Measurements from ENCODE around the gene LRIG2. TPM values are rescaled to one million over a fixed set of nuclear protein-coding genes. Genes with fewer than 3 reads are reported as not detected.
"Not testable (repeated sequence)": the region's sequence is repeated elsewhere in the genome, so short reads cannot be mapped to it uniquely, and the experiment has no call there.

LRIG2 gene
- total RNA-seq, 1 experiment from 2014 or later = 22.5 TPM

DNA sequence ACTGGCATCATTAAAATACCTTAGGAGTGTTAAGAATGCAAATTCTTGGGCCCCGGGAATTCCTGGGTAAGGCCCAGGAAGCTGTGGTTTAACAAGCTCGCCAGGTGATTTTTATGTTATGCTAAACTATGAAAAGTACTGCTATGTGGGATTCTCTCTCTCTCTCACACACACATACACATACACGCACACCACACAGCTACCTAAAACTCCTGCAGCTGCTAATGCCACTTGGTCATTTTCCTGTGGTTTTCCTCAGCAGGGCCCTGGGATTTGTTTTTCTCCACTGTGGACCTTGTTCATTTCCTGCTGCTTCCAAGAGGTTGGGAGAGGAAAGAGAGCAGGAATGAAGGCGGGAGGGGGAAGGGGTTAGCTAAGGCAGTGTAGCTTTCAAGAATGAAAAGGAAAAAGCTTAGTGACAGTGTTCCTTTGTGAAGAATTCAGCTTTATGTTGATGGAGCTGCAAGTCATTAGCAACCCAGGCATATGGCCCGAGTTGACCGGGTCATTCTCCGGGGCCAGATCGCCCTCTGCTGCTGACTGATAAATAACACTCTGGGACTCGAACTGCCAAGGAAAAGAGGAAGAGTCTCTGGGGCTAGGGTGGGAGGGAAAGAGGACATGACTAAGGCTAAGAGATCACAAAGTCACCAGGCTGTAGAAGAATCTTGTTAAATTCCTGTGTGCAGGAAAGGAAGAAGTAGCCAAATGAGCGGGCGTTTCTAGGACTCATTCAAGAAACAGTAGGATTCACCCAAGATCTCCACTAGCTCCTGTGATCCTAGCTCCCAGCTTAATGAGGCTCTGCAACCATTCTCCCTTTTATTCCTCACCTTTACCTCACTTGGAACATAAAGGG lies 30.5 kb upstream of the LRIG2 start (continued):
- TF ChIP-seq, protein P1, sequence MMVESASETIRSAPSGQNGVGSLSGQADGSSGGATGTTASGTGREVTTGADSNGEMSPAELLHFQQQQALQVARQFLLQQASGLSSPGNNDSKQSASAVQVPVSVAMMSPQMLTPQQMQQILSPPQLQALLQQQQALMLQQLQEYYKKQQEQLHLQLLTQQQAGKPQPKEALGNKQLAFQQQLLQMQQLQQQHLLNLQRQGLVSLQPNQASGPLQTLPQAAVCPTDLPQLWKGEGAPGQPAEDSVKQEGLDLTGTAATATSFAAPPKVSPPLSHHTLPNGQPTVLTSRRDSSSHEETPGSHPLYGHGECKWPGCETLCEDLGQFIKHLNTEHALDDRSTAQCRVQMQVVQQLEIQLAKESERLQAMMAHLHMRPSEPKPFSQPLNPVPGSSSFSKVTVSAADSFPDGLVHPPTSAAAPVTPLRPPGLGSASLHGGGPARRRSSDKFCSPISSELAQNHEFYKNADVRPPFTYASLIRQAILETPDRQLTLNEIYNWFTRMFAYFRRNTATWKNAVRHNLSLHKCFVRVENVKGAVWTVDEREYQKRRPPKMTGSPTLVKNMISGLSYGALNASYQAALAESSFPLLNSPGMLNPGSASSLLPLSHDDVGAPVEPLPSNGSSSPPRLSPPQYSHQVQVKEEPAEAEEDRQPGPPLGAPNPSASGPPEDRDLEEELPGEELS (CRISPR knock-in tag; IDR thresholded peaks at IDR 0.05) = peak; percentile 31; the same call in 1 of the 2 replicates
- TF ChIP-seq KAT7 (CRISPR knock-in tag; IDR thresholded peaks at IDR 0.05; ENCODE audit: borderline replicate concordance) (no peak), ZNF423 (CRISPR knock-in tag; IDR thresholded peaks at IDR 0.05) (0 out of 2 replicates have a peak, but pooled peaks have one; percentile 14), CREB1 (CRISPR knock-in tag; IDR thresholded peaks at IDR 0.05) (no peak), SMAD3 (CRISPR knock-in tag; IDR thresholded peaks at IDR 0.05; ENCODE audit: borderline replicate concordance) (no peak), ZNF263 (CRISPR knock-in tag; IDR thresholded peaks at IDR 0.05; ENCODE audit: low read depth) (no peak), JUN (CRISPR knock-in tag; IDR thresholded peaks at IDR 0.05) (no peak), HMGA2 (CRISPR knock-in tag; IDR thresholded peaks at IDR 0.05) (no peak), RORB (CRISPR knock-in tag; IDR thresholded peaks at IDR 0.05) (no peak), IRF2 (CRISPR knock-in tag; IDR thresholded peaks at IDR 0.05; ENCODE audit: borderline replicate concordance, low read depth) (no peak), OVOL2 (CRISPR knock-in tag; IDR thresholded peaks at IDR 0.05; ENCODE audit: borderline replicate concordance) (no peak), ETV6 (CRISPR knock-in tag; IDR thresholded peaks at IDR 0.05) (0 out of 2 replicates have a peak, but pooled peaks have one; percentile 26), NR3C1 (CRISPR knock-in tag; conservative IDR thresholded peaks at IDR 0.05; ENCODE audit: low read depth) (no peak)
- TF ChIP-seq, protein P2, sequence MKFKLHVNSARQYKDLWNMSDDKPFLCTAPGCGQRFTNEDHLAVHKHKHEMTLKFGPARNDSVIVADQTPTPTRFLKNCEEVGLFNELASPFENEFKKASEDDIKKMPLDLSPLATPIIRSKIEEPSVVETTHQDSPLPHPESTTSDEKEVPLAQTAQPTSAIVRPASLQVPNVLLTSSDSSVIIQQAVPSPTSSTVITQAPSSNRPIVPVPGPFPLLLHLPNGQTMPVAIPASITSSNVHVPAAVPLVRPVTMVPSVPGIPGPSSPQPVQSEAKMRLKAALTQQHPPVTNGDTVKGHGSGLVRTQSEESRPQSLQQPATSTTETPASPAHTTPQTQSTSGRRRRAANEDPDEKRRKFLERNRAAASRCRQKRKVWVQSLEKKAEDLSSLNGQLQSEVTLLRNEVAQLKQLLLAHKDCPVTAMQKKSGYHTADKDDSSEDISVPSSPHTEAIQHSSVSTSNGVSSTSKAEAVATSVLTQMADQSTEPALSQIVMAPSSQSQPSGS (CRISPR knock-in tag; IDR thresholded peaks at IDR 0.05; ENCODE audit: borderline replicate concordance, low read depth) = no peak
- TF ChIP-seq, protein P3, sequence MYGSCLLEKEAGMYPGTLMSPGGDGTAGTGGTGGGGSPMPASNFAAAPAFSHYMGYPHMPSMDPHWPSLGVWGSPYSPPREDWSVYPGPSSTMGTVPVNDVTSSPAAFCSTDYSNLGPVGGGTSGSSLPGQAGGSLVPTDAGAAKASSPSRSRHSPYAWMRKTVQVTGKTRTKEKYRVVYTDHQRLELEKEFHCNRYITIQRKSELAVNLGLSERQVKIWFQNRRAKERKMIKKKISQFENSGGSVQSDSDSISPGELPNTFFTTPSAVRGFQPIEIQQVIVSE (CRISPR knock-in tag; IDR thresholded peaks at IDR 0.05; ENCODE audit: borderline replicate concordance) = no peak
- TF ChIP-seq, protein P4, sequence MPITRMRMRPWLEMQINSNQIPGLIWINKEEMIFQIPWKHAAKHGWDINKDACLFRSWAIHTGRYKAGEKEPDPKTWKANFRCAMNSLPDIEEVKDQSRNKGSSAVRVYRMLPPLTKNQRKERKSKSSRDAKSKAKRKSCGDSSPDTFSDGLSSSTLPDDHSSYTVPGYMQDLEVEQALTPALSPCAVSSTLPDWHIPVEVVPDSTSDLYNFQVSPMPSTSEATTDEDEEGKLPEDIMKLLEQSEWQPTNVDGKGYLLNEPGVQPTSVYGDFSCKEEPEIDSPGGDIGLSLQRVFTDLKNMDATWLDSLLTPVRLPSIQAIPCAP (CRISPR knock-in tag; IDR thresholded peaks at IDR 0.05) = no peak
- TF ChIP-seq, protein P5, sequence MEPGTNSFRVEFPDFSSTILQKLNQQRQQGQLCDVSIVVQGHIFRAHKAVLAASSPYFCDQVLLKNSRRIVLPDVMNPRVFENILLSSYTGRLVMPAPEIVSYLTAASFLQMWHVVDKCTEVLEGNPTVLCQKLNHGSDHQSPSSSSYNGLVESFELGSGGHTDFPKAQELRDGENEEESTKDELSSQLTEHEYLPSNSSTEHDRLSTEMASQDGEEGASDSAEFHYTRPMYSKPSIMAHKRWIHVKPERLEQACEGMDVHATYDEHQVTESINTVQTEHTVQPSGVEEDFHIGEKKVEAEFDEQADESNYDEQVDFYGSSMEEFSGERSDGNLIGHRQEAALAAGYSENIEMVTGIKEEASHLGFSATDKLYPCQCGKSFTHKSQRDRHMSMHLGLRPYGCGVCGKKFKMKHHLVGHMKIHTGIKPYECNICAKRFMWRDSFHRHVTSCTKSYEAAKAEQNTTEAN (CRISPR knock-in tag; IDR thresholded peaks at IDR 0.05) = 0 out of 2 replicates have a peak, but pooled peaks have one; percentile 71
- TF ChIP-seq, protein P6, sequence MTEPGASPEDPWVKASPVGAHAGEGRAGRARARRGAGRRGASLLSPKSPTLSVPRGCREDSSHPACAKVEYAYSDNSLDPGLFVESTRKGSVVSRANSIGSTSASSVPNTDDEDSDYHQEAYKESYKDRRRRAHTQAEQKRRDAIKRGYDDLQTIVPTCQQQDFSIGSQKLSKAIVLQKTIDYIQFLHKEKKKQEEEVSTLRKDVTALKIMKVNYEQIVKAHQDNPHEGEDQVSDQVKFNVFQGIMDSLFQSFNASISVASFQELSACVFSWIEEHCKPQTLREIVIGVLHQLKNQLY (CRISPR knock-in tag; IDR thresholded peaks at IDR 0.05) = no peak
- TF ChIP-seq, protein P7, sequence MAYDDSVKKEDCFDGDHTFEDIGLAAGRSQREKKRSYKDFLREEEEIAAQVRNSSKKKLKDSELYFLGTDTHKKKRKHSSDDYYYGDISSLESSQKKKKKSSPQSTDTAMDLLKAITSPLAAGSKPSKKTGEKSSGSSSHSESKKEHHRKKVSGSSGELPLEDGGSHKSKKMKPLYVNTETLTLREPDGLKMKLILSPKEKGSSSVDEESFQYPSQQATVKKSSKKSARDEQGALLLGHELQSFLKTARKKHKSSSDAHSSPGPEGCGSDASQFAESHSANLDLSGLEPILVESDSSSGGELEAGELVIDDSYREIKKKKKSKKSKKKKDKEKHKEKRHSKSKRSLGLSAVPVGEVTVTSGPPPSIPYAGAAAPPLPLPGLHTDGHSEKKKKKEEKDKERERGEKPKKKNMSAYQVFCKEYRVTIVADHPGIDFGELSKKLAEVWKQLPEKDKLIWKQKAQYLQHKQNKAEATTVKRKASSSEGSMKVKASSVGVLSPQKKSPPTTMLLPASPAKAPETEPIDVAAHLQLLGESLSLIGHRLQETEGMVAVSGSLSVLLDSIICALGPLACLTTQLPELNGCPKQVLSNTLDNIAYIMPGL (CRISPR knock-in tag; IDR thresholded peaks at IDR 0.05) = no peak
- TF ChIP-seq, protein P8, sequence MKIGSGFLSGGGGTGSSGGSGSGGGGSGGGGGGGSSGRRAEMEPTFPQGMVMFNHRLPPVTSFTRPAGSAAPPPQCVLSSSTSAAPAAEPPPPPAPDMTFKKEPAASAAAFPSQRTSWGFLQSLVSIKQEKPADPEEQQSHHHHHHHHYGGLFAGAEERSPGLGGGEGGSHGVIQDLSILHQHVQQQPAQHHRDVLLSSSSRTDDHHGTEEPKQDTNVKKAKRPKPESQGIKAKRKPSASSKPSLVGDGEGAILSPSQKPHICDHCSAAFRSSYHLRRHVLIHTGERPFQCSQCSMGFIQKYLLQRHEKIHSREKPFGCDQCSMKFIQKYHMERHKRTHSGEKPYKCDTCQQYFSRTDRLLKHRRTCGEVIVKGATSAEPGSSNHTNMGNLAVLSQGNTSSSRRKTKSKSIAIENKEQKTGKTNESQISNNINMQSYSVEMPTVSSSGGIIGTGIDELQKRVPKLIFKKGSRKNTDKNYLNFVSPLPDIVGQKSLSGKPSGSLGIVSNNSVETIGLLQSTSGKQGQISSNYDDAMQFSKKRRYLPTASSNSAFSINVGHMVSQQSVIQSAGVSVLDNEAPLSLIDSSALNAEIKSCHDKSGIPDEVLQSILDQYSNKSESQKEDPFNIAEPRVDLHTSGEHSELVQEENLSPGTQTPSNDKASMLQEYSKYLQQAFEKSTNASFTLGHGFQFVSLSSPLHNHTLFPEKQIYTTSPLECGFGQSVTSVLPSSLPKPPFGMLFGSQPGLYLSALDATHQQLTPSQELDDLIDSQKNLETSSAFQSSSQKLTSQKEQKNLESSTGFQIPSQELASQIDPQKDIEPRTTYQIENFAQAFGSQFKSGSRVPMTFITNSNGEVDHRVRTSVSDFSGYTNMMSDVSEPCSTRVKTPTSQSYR (CRISPR knock-in tag; IDR thresholded peaks at IDR 0.05) = no peak

DNA sequence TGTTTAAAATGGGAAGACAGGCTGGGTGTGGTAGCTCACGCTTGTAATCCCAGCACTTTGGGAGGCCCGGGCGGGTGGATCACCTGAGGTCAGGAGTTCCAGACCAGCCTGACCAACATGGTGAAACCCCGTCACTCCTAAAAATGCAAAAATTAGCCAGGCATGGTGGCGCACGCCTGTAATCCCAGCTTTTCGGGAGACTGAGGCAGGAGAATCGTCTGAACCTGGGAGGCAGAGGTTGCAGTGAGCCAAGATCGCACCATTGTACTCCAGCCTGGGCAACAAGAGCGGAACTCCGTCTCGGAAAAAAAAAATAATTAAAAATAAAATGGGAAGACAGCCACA lies 29.9 kb upstream of the LRIG2 start:
- peaks cover 62% of the 10 kb centered on the region for H3K4me1 Mint-ChIP-seq

More for the DNA sequence above, 29.9 kb upstream of the LRIG2 start:
- not testable (repeated sequence) for H3K9me3 Mint-ChIP-seq; ATAC-seq; H3K27me3 Mint-ChIP-seq (ENCODE audit: low read depth); DNase-seq (ENCODE audit: low spot score); H3K36me3 Mint-ChIP-seq
- ChIA-PET POLR2A (interaction anchor here (1.0 to 3.1 kb wide), 9 partner anchors 14 to 328 kb away, joined by 3 to 36 read pairs (median 5); partner anchors contain the start of genes LRIG2, PPM1J and SLC16A1), CTCF (interaction anchor here (1.0 to 5.0 kb wide), 32 partner anchors 9 to 326 kb away, joined by 3 to 149 read pairs (median 8); partner anchors contain the start of genes LRIG2, PPM1J and SLC16A1)
- Mint-ChIP-seq H3K4me3 (peak overlapping the region; percentile 38), H3K27ac (peak overlapping the region; percentile 100)

Data from WTC11 (cell line).